ENCODE measurements around the gene PCSK7. TPM values are rescaled to one million over a fixed set of nuclear protein-coding genes. Genes with fewer than 3 reads are reported as not detected.

The PCSK7 gene
- total RNA-seq, 2 donors from 2014 or later: 41.4 to 90.2 TPM

- Histone ChIP-seq H3K9me3 (no peaks in the 10 kb centered on the region), H3K27ac (no peak overlapping the region), H3K36me3 (peaks cover 26% of the 10 kb centered on the region), H3K4me1 (ENCODE audit: control insufficient read depth in 1 of 2, low read depth in 2 of 2) (no peaks in the 10 kb centered on the region), H3K27me3 (replicated peaks; ENCODE audit: insufficient read depth) (no peaks in the 10 kb centered on the region), H3K4me3 (no peak overlapping the region)
- DNase-seq (ENCODE audit: low spot score) (no peak), ATAC-seq (ENCODE audit: insufficient number of reproducible peaks, low FRiP score, low read depth) (no peak)
- no peak for TF ChIP-seq CTCF (IDR thresholded peaks at IDR 0.05)
These were observed 62.1 kb downstream of the PCSK7 start for GRCh38 chr11:117169736-117170135.

DNA sequence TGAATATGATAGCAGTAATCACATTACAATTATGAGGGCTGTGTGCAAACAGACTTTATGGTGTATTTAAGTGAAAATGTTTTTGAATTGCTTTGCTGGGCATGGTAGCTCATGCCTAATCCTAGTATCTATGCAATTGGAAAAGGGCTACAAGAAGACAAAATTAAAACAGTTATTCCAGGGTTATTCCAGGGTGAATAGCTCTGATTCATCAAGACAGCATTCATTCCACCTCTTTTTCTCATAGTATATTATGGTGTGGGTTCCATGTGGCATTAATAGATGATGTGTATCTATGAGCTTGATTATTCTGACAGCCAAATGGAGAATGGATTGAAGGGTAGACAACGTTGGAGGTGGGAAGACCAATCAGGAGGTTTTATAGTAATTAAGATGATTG, 65.4 kb downstream of the PCSK7 start:
- no peak for TF ChIP-seq CTCF (IDR thresholded peaks at IDR 0.05)
- H3K9me3 ChIP-seq: no peaks in the 10 kb centered on the region
- no peak overlapping the region for H3K4me3 ChIP-seq
- no peak for DNase-seq (ENCODE audit: low spot score)
- peaks cover 57% of the 10 kb centered on the region for H3K36me3 ChIP-seq
- no peaks in the 10 kb centered on the region for H3K27me3 ChIP-seq (replicated peaks; ENCODE audit: insufficient read depth)
- no peaks in the 10 kb centered on the region for H3K4me1 ChIP-seq (ENCODE audit: control insufficient read depth in 1 of 2, low read depth in 2 of 2)
- no peak overlapping the region for H3K27ac ChIP-seq
- no peak for ATAC-seq (ENCODE audit: insufficient number of reproducible peaks, low FRiP score, low read depth)

DNA sequence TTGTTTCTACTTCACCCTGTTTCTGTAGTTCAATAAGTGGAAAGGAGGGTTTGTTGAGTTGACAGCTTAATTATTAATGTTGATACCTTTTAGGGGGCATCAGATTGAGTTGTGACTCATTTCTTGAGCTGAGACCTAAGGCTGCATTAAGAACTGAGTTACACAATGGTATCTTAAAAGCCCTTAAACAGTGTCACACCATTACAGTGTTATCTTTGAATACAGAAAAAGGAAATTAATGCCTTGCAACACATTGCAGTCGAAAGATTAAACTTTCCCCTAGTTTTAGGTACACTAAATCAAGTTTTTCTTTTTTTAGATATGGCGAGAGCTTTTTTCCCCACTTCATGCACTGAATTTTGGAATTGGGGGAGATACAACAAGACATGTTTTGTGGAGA, 71.0 kb downstream of the PCSK7 start:
- Histone ChIP-seq H3K9me3 (no peaks in the 10 kb centered on the region), H3K4me3 (no peak overlapping the region), H3K27ac (no peak overlapping the region), H3K4me1 (ENCODE audit: control insufficient read depth in 1 of 2, low read depth in 2 of 2) (peaks cover 0 to 3% of the 10 kb centered on the region in 2 donors), H3K27me3 (replicated peaks; ENCODE audit: insufficient read depth) (no peaks in the 10 kb centered on the region), H3K36me3 (peaks cover 41% of the 10 kb centered on the region)
- ATAC-seq (ENCODE audit: insufficient number of reproducible peaks, low FRiP score, low read depth): no peak
- TF ChIP-seq CTCF (IDR thresholded peaks at IDR 0.05): no peak
- DNase-seq (ENCODE audit: low spot score): no peak

DNA sequence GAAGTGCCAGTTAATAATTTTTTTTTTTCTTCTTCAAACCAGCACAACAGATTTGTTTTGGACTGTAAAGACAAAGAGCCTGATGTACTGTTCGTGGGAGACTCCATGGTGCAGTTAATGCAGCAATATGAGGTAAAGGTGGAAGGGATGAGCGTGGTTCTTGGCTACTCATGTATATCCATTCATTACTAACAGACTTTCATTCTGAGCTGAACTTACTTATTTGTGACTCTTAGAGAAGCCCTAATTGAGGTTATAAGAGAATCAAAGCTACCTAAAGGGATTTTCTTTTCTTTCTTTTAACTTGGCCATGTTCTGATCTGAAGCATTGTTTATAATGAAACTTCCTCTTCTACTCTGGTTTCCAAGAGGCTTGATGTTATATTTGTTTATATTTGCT, 72.0 kb downstream of the PCSK7 start:
- Histone ChIP-seq H3K4me1 (ENCODE audit: control insufficient read depth in 1 of 2, low read depth in 2 of 2) (peaks cover 0 to 7% of the 10 kb centered on the region in 2 donors), H3K4me3 (no peak overlapping the region), H3K27ac (no peak overlapping the region), H3K36me3 (peaks cover 37% of the 10 kb centered on the region), H3K27me3 (replicated peaks; ENCODE audit: insufficient read depth) (no peaks in the 10 kb centered on the region), H3K9me3 (no peaks in the 10 kb centered on the region)
- DNase-seq (ENCODE audit: low spot score) (no peak), ATAC-seq (ENCODE audit: insufficient number of reproducible peaks, low FRiP score, low read depth) (no peak)
- no peak for TF ChIP-seq CTCF (IDR thresholded peaks at IDR 0.05)

- Histone ChIP-seq H3K27ac (no peak overlapping the region), H3K4me1 (ENCODE audit: control insufficient read depth in 1 of 2, low read depth in 2 of 2) (peaks cover 0 to 16% of the 10 kb centered on the region in 2 donors), H3K27me3 (replicated peaks; ENCODE audit: insufficient read depth) (no peaks in the 10 kb centered on the region), H3K36me3 (peaks cover 16% of the 10 kb centered on the region), H3K4me3 (no peak overlapping the region), H3K9me3 (no peaks in the 10 kb centered on the region)
- no peak for DNase-seq (ENCODE audit: low spot score)
- TF ChIP-seq CTCF (IDR thresholded peaks at IDR 0.05): no peak
- no peak for ATAC-seq (ENCODE audit: insufficient number of reproducible peaks, low FRiP score, low read depth)
These were observed 74.4 kb downstream of the PCSK7 start for GRCh38 chr11:117157507-117157906.

Data from thoracic aorta (tissue), 2 donors.